NCI-H2029 (cell line): Measurements from ENCODE around the gene CDH16.
"Not testable (repeated sequence)": the region's sequence is repeated elsewhere in the genome, so short reads cannot be mapped to it uniquely, and the experiment has no call there.

Source experiments
- DNase-seq: peaks from one replicate; lab custom pipeline; 2025; lab: John Stamatoyannopoulos, UW

Gene CDH16, protein sequence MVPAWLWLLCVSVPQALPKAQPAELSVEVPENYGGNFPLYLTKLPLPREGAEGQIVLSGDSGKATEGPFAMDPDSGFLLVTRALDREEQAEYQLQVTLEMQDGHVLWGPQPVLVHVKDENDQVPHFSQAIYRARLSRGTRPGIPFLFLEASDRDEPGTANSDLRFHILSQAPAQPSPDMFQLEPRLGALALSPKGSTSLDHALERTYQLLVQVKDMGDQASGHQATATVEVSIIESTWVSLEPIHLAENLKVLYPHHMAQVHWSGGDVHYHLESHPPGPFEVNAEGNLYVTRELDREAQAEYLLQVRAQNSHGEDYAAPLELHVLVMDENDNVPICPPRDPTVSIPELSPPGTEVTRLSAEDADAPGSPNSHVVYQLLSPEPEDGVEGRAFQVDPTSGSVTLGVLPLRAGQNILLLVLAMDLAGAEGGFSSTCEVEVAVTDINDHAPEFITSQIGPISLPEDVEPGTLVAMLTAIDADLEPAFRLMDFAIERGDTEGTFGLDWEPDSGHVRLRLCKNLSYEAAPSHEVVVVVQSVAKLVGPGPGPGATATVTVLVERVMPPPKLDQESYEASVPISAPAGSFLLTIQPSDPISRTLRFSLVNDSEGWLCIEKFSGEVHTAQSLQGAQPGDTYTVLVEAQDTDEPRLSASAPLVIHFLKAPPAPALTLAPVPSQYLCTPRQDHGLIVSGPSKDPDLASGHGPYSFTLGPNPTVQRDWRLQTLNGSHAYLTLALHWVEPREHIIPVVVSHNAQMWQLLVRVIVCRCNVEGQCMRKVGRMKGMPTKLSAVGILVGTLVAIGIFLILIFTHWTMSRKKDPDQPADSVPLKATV

GRCh38 chr16:66918803-66919568 lies at the start of gene CDH16:
Gene CDH16 (minus strand): TSS chr16:66918885. CDS start chr16:66918065, 820 bp downstream.
- DNase-seq, result no peak

GRCh38 chr16:66964049-66964448 lies 45.4 kb upstream of the CDH16 start:
- no peak for DNase-seq

DNA sequence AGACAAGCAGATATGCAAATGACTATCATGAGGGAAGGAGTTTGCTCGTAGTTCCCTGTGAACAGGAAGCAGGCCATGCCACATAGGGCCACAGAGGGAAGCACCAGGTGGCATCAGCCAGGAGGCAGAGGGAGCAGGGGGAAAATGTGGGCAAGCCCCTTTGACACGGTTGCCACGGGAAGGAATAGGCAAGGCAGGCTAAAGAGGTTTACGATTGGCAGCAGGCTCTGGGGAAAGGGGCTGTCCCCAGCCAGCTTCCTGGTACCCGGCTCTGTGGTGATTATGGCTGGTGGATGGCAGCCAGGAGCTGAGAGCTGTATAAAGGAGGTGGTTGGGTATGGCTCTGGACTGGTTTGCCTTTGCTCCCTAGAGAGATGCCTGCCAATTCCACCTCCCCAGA lies 43.2 kb upstream of the CDH16 start:
- peak; percentile 48 for DNase-seq

GRCh38 chr16:66961065-66961744 lies 42.5 kb upstream of the CDH16 start, which contains the start of gene CES3:
Gene CES3 (plus strand): TSS chr16:66961266. CDS start chr16:66961308, 42 bp downstream.
- DNase-seq, result peak; percentile 57

- no peak for DNase-seq
Measured at GRCh38 chr16:66960270-66960669, 41.6 kb upstream of the CDH16 start.

- DNase-seq, result no peak
Measured at GRCh38 chr16:66959704-66960161, 41.0 kb upstream of the CDH16 start.

- DNase-seq, result no peak
Measured at GRCh38 chr16:66958857-66959703, 40.4 kb upstream of the CDH16 start.

DNA sequence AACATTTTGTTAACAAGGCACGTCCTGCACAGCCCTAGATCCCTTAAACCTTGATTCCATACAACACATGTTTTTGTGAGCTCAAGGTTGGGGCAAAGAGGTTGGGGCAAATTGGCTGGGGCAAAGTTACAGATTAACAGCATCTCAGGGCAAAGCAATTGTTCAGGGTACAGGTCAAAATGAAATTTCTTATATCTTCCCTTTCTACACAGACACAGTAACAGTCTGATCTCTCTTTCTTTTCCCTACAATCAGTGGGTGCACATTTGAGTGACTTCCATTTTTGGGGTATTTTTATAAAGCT lies 37.4 kb upstream of the CDH16 start:
- not testable (repeated sequence) for DNase-seq

- not testable (repeated sequence) for DNase-seq
Measured at GRCh38 chr16:66955363-66956153, 36.9 kb upstream of the CDH16 start.

DNA sequence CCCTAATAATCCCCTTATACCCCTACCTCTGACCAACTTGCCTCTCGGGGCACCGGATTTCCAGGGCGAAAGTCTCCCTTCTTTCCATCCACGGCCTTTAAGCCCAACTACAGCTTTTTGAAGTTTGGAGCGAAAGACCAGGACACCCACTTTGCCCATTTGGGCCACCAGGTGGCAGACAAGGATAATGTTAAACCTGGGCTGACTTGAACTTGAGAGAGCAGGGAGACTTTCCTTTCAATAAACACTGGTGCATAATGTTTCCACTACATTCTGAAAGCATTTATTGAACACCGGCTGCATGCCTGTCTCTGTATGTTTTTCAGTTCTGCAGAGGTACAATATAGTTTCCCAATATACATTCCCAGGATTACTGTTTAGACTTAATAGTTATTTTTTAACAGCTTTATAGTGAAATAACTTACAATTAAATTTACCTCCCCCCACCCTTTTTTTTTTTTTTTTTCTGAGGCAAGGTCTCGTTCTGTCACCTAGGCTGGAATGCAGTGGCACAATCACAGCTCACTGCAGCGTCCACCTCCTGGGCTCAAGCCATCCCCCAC lies 35.5 kb upstream of the CDH16 start:
- DNase-seq, result peak; percentile 4

GRCh38 chr16:66953462-66954096 lies 34.9 kb upstream of the CDH16 start:
- DNase-seq, result no peak

DNA sequence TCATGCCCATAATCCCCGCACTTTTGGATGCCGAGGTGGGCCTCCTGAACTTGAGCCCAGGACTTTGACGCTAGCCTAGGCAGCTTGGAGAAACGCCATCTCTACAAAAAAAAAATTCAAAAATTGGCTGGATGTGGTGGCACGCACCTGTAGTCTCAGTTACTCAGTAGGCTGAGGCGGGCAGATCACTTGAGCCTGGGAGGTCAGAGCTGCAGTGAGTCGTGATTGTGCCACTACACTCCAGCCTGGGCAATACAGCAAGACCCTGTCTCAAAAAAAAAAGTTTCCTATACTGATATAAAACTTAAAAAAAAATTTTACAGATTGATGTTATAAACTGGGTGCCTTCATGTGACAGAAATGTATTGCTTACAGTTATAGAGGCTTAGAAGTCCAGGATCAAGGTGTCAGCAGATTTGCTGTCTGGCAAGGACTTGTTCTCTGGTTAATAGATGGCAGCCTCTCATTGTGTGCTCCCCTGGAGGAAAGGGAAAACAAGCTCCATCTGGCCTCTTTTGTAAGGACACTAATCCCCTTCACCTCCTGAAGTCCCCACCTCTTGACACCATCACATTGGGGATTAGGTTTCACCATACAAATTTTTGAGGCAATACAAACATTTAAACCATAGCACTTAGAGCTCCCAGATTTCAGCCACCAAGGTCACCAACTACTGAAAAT lies 33.9 kb upstream of the CDH16 start:
- no peak for DNase-seq

DNA sequence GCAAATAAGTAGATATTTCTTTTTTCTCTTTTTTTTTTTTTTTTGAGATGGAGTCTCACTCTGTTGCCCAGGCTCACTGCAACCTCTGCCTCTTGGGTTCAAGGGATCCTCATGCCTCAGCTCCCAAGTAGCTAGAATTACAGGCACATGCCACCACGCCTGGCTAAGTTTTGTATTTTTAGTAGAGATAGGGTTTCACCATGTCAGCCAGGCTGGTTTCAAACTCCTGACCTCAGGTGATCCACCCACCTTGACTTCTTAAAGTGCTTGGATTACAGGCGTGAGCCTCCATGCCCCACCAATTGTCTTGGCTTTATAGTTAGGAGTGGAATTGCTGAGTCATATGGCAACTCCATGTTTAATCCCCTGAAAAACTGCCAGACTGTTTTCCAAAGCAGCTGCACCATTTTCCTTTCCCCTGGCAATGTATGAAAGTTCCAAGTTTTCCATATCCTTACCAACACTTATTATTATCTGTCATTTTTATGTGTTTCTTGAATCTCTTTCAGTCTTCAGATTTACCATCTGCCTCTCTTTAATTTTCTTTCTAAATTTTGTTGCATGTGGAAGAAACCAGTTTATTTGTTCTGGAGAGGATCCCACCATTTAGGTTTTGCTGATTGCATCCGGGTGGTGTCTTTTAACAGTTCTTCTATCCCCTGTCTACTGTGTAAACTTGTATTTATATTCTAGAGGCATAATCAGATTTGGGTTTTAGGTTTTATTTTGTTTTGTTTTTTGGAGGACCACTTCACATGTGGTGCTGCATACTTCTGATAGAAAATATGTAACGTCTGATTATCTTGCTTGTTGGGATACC lies 32.5 kb upstream of the CDH16 start:
- DNase-seq, result no peak

DNA sequence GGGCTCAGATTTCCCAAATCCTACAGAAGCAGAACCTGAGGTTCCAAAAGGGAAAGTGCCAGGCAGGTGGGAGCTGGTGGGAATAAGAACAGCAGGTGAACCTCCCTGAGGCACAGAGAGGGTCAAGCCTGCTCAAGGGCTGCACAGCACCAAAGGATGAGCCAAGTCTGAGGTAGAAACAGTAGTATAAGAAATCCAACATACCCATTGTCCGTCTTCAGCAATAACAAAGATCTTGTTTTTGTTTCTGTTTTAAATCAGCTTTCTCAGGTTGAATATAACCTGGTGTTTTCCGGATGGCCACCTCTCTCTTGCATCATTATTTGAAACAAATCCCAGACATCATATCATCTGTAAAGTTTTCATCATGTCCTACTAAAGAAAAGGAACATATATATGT lies 31.8 kb upstream of the CDH16 start:
- DNase-seq, result no peak

GRCh38 chr16:66949472-66949871 lies 30.8 kb upstream of the CDH16 start:
- DNase-seq, result no peak

DNA sequence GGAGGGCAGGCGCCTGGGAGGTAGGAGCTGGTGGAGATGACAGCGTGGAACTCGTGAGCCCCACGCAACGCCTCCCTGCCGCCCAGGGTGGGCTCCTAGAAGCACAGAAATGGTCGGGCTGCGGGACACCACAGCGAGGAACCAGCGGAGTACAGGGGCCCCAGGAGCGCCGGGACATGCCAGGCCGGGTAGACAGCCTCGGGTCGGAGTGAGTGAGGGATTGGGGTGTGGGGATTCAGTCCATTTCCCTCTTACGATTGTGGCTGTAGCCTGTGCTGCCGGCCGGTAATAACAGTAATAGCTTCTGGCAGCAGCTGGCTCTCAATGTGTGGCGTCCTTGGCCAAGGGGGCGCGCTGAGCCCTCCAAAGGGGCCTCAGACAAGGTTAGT lies 30.1 kb upstream of the CDH16 start:
- no peak for DNase-seq

- no peak for DNase-seq
Measured at GRCh38 chr16:66948134-66948836, 29.6 kb upstream of the CDH16 start.
